OCI-M1 (cell line): ENCODE measurements around the gene NOXA1.
"Not testable (repeated sequence)": the region's sequence is repeated elsewhere in the genome, so short reads cannot be mapped to it uniquely, and the experiment has no call there.

ENCODE experiments used
- DNase-seq: peaks from one replicate; lab custom pipeline; 2025; lab: John Stamatoyannopoulos, UW

NOXA1 gene, protein sequence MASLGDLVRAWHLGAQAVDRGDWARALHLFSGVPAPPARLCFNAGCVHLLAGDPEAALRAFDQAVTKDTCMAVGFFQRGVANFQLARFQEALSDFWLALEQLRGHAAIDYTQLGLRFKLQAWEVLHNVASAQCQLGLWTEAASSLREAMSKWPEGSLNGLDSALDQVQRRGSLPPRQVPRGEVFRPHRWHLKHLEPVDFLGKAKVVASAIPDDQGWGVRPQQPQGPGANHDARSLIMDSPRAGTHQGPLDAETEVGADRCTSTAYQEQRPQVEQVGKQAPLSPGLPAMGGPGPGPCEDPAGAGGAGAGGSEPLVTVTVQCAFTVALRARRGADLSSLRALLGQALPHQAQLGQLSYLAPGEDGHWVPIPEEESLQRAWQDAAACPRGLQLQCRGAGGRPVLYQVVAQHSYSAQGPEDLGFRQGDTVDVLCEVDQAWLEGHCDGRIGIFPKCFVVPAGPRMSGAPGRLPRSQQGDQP

DNA sequence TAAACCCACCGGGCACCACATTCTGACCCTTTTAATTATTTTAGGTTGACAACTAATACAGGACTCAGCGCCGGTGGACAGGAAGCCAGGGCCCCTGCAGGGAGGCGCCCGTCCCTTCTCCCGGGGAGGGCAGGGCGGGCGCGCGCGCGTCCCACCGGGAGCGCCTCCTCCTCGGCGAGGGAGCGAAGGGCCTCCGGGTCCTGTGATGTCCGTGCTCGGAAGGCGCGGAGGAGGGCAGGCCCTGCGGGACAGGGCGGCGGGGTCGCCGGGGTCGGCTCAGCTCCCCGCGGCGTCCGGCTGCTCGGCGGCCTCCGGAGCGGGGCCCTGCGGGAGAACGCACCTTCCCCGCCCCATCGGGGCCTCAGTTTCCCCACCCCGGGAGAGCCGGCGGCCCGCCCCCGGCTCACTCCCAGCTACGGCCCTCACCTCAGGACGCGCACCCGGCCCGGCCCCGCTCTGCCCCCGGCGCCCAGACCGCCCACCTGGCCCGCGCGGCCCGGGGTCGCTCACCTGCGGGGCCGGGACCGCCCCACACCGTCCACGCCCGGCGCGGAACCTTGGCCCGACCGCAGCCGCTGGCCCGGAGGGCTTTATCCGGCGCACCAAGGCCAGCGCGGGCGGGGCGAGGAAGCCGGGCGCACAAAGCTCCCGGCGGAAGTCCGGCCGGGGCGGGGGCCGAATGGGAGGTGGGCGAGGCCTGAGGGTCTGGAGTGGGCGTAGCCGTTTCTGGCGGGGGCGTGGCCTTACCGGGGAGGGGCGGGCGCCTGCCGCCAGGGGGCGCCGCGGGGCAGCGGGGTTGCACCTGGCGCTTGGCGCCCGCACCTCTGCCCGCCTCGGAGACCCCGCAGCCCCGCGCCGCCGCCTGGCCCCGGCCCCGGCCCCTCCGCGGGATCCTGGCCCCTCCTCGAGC, at the start of gene NOXA1, which contains the start of gene EXD3:
NOXA1 (plus strand) TSS at position 790 of the 910 bp plus-strand sequence. CDS start 137 bp downstream, outside the sequence.
EXD3 (minus strand) TSS at position 559 of the 910 bp plus-strand sequence. CDS start 27,805 bp downstream, outside the sequence.
- DNase-seq = peak; percentile 95

DNA sequence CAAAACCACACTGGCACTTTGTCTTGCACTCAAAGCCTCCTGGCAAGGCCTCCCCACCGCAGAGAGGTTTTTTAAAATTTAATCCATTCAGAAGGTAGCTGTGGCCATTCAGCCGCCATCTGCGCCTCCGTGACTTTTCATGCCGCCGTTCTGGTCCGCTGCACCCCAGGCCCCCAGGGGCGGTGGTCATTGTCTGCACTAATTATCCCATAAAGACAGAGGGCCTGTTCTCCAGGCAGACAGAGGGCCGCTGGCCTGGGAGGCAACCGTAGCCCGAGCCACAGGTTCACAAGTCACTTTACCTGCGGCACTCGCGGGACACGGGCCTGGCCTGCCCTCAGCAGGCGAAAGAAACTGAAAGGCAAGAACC, 49.6 kb upstream of the NOXA1 start:
- DNase-seq = no peak

DNA sequence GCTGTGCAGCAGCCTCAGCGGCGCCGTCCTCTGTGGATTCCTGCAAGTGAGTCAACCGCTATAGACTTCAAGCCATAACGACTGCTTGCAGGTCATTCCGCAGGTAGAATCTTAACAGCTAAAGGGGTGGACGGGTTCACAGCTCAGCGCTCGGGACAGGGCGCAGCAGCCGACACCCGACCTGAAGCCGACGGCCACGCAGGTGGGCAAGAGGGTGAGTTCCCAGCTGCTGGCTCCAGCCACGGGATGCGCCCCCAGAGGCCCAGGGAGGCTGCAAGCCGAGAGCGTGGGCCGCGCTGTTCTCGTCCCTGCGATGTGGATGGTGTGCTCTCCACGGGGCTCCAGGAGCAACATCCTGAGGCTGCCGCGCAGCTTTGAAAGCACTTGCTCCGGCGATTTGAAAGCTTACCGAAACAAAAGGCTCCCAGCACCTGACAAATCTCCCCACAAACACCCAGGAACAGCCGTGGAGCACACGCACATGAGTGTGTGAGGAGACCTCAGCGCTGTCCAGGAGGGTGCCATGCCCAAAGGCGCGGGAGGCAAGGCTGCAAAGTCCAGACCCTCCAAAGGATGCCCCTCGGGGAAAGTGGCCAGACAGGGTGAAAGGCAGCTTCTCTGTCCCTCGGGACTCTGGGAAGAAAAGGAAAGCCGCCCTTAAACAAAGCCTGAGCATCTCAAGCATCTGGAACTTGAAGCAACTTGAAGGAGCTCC, 48.9 kb upstream of the NOXA1 start:
- no peak for DNase-seq

DNA sequence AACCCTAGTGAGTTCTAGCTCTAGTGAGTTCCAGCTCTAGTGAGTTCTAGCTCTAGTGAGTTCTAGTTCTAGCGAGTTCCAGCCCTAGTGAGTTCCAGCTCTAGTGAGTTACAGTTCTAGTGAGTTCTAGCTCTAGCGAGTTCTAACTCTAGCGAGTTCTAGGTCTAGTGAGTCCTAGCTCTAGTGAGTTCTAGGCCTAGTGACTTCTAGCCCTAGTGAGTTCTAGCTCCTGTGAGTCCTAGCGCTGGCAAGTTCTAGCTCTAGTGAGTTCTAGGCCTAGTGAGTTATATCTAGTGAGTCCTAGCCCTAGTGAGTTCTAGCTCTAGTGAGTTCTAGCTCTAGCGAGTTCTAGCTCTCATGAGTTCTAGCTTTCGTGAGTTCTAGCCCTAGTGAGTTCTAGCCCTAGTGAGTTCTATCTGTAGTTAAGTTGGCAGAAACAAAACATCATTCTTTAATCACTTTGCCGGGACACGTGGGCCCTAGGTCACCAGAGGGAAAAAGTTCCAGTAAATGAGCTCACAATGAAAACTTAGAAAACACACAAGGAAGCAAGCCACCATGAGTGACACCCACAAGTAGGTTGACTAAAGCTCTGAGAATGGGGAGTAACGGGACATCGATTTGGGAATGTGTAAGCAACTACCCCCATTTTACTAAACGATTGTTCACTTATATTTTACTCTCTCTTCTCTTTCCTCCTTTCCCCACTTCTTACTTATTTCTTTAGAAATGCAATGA, 47.7 kb upstream of the NOXA1 start:
- DNase-seq = no peak

DNA sequence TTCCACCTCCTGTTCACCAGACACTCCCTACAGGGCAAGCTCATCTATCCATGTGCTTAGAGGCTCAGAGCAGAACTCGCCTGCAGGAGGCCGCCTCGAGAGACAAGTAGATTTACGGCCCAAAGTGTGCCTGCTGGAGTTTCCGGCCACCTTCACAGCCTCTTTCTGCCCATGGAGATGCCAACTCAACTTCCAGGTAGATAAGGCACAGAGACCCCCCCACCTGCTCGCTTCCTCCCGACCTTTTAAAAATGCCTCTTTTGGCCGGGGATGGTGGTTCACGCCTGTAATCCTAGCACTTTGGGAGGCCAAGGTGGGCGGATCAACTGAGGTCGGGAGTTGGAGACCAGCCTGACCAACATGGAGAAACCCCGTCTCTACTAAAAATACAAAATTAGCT, 46.8 kb upstream of the NOXA1 start:
- DNase-seq = no peak

DNA sequence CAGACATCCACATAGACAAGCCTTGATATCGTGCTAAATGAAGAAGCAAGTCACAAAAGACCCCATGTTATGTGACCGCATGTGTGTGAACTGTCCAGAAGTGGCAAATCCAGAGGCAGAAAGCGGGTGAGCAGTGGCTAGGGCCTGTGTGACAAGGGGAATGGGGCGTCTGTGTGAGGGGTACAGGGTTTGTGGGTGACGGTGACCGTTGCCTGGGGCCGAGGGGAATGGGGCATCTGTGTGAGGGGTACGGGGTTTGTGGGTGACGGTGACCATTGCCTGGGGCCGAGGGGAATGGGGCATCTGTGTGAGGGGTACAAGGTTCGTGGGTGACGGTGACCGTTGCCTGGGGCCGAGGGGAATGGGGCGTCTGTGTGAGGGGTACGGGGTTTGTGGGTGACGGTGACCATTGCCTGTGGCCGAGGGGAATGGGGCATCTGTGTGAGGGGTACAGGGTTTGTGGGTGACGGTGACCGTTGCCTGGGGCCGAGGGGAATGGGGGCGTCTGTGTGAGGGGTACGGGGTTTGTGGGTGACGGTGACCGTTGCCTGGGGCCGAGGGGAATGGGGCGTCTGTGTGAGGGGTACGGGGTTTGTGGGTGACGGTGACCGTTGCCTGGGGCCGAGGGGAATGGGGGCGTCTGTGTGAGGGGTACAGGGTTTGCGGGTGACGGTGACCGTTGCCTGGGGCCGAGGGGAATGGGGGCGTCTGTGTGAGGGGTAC, 44.3 kb upstream of the NOXA1 start:
- not testable (repeated sequence) for DNase-seq

DNA sequence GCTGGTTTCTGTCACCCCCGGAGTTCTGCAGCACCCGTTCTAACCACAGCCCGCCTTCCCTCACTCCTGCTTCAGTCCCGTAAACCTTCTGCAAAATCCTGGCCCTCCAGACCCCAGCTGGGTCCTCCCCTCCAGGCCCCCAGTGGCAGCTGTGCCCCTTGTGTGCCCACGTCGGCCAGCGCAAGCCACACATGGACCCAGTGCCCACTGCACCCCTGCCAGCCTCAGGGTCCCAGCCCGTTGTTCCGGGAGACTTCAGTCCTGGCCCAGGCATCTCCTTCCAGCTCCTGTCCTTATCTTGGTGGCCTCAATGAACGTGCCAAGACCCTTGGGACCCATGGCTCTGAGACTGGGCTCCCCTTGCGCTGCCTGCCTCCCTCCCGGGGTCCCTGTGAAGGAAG, 43.4 kb upstream of the NOXA1 start:
- DNase-seq = no peak

DNA sequence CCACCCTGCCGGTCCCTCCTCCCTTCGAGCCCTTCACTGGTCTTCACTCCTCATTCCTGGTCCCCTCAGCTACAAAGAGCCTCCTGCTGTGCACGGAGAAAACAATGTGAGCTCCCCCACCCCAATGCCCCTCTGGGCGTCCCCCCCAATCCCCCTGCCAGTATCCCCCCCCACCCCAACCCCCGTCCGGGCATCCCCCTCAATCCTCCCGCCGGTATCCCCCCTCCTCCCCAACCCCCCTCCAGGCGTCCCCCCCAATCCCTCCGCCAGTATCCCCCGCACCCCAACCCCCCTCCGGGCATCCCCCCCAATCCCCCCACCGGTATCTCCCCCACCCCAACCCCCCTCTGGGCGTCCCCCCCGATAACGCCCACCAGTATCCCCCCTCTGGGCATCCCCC, 43.0 kb upstream of the NOXA1 start:
- DNase-seq = no peak

DNA sequence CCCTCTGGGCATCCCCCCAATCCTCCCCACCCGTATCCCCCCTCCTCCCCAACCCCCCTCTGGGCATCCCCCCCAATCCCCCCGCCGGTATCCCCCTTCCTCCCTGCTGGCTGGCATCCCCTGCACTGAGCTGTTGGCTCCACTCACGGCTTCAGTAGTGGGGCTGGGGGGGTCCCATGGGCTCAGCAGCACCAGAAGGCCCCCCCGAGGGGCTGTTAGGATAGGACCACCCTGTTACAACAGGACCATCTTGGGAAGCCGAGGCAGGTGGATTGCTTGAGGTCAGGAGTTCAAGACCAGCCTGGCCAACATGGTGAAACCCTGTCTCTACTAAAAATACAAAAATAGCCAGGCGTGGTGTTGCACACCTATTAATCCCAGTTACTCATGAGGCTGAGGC, 42.6 kb upstream of the NOXA1 start:
- DNase-seq = no peak

DNA sequence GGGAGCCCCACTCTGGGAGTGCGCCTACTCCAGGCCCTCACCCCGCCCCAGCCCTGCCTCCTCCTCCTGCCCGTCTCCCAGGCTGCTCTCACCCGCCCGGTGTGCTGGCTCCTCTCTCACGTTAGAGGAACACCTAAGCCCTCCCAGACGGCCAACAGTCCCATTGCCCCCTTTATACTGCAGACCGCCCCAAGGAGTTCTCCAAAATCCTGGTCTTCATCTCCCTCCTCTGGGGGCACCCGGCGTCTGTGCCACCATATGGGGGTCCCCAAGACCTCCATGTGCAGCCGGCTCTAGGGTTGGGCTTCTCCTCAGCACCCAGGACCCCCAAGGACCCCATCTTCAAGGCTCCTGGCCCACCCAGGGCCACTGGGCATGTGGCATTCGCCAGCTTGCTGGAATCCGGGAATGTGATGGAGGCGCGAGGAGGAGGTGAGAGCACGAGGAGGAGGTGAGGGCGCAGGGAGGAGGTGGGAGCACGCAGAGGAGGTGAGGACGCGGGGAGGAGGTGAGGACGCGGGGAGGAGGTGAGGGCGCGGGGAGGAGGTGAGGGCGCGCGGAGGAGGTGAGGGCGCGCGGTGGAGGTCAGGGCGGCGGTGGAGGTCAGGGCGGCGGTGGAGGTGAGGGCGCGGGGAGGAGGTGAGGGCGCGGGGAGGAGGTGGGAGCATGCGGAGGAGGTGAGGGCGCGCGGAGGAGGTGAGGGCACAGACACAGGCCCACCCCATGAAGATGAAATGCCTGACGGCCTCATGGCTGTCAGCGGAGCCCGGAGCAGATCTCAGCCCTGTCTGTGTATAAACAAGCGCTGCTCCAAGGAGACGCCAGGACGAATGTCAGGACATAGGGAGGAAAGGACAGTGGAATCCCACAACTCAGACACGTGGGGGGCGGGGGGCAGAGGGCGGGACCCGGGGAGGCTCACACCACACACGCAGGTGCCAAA, 41.4 kb upstream of the NOXA1 start:
- no peak for DNase-seq

DNA sequence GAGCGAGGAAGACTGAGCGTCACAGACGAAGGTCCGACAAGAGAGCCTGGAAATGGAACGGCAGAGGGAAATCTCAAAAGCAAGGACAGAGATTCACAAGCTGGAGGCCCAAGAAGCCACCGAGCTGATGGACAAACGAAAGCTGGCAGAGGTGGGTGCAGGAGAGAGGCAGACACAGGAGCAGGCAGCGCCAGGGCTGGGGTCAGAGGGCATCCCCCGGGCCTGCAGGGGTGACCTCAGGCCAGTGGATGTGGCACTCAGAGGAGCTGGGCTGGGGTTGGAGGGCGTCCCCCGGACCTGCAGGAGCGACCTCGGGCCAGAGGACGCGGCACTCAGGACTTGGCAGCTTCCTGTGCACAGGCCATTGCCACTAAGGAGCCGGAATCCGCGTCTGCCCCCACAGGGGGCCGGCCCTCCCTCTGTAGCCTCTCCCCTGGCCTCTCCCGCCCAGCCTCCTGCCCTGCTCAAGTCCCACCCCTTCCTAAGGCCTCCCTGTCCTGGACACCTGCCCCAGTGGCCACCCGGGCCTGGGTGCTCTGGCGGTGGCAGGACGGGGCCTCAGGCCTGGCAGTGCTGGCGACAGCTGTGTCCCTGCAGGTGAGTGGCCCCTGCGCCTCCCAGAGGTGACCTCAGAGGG, 40.6 kb upstream of the NOXA1 start:
- DNase-seq = no peak

DNA sequence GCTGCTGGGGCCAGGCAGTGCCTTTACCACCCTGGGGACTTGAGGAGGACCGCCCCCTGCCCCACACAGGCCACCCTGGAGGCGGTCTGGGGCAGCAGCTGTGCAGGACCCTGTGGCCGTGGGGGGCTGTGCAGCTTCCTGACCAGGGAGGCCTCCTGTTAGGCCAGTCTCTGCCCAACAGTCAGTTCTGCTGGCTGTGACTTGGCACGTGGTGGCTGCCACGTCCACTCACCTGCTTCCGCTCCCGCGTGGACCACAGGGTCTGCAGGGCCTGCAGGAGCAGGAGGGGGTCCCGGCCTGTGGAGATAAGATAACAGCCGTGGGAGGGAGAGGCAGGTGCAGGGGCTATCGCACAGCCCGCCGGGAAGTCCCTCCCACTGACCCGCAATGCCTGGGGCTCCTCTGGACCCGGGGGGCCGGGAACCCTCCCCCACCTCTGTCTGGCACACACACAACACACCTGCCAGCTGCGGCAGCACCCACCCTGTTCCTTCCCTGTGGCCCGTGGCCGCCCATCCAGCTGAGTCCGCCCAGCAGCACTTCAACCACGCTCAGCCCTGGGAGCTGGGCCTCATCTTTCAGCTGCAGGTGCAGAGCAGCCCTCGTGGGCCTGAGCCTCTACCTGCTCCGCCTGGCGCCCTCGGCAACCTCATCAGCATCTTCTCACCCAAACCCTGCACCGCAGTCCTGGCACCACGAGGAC, 40.0 kb upstream of the NOXA1 start:
- no peak for DNase-seq

DNA sequence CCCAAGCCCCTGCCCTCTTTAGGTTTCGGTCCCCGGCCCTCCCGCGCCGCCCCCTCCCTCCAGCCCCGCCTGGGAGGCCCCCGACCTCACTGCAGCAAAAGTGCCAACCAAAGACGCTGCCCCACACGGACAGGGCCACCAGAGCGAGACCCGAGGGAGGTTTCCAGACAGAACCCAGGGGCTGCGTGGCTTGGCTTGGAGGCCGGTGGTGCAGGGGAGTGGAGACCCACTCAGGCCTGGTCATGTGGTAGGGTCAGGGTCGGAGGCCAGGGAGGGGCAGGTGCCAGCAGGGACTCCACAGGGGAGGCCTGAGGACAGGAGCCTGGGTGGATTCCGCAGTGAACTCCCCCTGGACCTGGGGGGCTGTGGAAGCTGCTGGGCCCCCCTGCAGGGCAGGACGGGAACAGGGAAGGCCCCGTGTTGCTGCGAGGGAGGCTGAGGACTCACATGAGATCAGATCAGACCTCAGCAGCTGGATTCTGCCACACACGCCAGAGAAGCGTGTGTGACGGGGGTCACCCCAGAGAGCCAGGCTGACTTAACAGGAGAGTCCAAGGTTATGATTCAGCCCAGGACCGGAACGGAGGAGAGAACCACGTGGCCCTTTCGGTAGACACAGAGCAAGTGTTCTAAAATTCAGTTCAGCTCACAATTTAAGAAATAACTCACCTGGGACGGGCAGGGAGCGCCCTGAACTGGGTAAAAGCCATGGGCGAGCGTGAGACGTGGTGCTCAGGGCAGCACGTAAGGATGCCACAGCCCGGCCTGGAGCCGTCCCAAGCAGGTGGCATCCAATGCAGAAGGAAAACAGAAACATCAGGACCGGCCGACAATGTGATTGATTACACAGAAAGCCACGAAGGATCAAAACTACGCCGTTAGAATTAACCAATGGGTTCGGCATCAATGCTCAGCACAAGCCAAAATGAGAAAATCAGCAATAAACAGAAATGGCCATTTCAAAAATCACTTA, 39.1 kb upstream of the NOXA1 start:
- DNase-seq = no peak

DNA sequence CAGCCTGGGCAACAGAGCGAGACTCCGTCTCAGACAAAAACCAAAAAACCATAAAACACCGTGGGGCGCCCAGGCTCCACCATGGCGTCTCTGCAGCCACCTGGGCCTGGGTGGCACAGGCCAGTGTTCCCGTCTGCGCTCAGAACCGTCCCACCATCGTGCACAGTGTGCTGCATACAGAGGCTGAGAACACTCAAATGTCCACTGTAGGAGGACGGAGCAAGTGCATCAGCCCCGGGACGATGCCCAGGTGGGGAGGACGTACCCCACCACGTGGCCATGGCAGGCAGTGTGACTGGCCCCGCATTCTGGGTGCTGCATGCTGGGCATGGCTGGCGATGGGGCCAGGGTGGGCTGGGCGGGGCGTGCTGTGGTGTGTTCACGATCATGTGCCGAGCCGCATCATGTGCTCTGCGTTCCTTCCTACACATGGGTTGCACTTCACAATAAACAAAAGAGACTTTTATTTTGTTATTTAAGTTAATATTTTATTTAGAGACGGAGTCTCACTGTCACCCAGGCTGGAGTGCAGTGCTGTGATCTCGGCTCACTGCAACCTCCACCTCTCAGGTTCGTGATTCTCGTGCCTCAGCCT, 38.0 kb upstream of the NOXA1 start:
- no peak for DNase-seq

DNA sequence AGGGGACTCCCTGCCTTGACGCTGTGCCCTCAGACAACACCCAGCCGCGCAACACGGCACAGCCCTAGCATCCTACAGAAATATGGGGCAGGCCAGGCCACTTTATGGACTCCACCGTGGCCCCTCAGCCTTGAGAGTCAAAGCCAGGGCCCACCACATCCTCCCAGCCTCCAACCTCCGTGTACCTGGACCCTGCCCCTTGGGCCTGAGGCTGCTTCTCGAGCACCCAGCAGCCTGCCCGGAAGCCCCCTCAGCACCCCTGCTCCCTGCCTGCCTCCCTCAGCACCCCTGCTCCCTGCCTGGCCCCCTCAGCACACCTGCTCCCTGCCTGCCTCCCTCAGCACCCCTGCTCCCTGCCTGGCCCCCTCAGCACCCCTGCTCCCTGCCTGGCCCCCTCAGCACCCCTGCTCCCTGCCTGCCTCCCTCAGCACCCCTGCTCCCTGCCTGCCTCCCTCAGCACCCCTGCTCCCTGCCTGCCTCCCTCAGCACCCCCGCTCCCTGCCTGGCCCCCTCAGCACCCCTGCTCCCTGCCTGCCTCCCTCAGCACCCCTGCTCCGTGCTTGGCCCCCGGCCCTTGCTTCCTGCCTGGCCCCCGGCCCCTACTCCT, 36.6 kb upstream of the NOXA1 start:
- DNase-seq = not testable (repeated sequence)

DNA sequence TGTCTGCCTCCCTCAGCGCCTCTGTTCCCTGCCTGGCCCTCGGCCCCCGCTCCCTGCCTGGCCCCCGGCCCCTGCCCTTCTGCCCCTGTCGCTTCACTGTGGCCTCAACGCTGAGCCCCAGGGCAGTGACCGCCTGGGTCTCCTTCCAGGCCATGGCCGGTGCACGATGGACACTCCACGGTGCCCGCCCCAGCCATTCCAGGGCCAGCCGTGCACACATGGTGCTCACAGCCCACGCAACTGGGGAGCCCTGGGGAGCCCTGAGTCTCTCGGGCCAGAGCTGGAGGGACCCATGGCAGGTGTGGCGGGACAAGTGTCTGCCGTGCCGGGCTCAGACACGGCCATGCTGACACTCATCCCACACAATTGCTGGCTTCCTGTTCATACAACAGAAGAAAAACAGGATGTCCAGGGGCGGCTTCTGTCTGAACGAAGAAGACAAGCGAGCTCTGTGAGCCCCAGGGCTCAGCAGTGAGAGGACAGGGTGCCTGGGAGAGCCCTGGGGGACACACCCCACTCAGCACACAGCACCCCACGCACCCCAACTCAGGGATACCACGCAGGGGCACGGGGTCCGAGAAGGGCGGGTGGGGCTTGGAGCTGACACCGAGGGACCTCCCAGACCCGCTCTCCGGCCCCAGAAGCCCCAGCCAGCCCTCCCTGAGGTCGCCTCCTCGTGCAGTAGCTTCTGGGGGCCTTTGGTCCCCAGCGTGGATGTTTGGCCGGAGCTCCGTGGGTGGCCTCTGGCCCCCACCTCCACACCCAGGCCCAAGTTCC, 35.9 kb upstream of the NOXA1 start:
- DNase-seq = no peak
